ENCODE results near the gene DSCAML1. TPM values are rescaled to one million over a fixed set of nuclear protein-coding genes. Genes with fewer than 3 reads are reported as not detected.

DSCAML1 gene
- total RNA-seq, 1 experiment from 2014 or later = not detected

DNA sequence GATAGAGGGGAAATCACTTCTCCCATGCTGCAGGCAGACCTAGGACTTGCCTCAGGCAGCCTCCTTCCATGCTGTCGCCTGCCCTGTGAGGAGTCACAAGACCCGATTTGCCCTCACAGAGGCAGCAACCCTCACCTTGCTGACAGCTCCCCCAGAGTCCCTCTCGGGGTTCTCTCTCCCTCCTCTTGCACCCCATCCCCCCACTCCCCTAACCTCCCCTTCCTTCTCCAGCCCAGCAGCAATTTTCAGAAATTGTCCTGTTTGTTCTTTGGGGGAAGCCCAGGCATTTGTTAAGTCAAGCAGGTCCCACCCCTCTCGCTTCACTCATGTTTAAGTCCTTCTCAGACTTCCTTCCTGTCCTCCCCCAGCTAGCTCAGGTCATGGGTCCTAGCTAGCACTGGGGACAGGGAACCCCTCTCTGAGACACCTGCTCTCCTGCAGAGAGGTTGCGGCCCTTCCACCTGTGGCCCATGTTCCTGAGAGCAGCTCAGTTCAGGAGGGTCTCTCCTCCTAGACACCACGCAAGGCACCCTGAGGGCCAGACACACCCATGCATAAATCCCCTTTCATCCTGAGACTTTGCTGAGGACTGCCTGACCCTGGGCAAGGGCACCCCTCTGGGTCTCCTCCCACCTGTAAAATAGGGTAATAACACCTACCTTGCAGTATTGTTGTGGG is 33.8 kb upstream of the DSCAML1 start:
- DNase-seq (ENCODE audit: low spot score) = no peak

DNA sequence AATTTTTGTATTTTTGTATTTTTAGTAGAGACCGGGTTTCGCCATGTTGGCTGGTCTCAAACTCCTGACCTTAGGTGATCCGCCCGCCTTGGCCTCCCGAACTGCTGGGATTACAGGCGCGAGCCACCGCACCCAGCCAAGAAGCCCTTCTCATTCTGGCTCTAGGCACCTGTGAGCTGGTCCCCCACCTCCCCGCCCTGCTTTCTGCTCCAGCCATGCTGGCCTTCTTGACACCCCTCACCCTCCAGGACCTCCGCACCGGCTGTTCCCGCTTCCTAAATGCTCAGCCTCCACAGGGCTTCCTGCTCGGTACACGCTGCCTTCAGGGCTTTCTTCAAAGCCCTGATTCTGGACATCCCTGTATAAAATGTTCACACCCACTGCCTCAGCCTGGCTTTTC is 33.1 kb upstream of the DSCAML1 start:
- DNase-seq (ENCODE audit: low spot score) = no peak

DNA sequence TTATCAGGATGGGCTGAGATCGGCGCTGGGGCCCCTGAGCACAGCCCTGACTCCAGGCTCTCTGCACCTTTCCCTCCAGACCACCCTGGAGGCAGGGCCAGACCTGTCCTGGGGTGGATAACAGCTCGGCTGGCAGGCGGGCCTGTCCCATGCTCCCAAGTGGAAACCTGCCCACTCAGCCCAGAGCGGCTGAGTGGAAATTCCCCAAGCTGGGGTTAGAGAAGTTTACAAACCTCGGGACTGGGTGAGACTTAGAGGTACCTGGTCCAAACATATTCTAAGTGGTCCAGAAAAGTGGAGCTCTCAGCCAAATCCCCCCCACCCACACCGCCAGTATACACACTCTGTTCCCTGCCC is 32.3 kb upstream of the DSCAML1 start:
- DNase-seq (ENCODE audit: low spot score) = no peak

DNA sequence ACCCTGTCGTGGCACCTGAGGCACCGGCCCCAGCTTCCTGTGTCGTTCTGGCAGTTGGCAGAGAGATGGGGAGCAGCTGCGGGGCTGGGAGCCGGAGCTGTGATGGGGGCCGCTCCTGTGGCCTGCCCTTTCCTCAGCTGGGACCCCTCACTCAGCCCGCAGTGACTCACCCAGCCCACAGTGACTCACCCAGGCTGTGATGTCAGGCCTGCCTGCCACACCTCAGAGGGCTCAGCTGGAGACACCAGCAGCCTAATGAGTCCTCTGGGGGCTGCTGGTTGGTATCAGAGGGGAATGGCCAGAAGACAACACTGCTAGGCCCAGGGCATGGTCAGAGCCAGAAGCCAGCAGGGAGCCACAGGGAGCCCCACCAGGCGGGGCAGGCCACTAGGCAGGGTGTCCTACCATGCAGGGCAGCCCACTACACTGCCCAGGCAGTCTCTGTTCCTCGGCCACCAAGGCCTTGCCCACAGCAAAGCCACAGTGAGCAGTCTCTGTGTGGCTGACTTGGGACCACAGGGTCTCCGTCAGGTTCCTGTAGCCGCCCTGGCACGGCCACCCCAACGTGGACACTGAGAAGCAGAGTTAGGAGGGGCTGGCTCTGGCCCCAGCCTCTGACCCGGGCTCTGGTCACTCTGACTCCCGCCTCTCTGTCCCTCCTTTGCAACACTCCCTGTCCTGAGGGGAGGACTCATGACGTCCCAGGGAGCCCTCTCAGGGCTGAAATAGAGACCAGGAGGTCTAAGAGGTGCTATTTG is 31.8 kb upstream of the DSCAML1 start:
- peak; percentile 70 for DNase-seq (ENCODE audit: low spot score)

DNA sequence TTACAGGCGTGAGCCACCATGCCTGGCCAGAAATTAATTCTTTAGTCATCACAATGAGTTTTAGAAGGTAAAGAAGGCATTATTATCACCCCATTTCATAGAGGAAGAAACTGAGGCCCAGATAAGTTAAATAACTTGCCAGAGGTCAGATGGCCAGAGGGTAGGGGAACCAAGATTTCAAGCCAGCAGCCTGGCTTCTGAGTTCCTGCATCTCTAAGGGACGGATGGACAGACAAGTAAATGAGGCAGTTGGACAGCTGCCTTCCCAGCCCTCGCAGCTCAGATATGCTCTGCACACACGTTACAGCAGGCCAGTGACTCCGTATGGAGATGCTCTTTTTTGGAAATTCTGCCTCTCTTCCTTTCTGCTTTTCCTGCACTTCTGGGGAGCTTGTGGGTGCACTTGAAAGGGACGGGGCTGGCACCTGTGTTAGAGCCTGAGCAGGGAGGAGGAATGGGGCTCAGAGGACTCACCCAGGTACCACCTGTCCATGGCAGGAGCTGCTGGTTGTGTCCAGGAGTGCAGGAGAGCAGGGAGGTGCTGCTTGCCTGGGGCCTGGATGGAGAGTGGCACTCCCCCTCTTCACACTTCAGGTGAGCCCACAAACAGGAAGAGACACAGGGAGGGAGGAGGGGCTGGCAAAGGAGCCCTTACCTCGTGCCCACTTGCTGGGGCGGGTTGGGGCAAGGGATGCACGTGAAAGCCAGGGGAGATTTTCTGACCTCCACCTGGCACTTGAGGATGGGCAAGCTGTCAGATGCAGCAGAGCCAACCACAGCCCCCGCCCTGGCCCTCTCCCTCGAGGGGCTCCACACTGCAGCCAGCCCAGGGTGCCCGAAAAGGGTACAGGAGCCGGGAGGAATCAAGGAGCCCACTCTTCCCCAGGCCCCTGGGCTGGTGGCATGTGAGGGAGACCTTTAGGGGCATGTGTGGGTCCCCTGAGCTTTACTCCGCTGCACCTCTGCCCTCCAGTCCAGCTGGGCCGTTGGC is 30.8 kb upstream of the DSCAML1 start:
- no peak for DNase-seq (ENCODE audit: low spot score)

DNA sequence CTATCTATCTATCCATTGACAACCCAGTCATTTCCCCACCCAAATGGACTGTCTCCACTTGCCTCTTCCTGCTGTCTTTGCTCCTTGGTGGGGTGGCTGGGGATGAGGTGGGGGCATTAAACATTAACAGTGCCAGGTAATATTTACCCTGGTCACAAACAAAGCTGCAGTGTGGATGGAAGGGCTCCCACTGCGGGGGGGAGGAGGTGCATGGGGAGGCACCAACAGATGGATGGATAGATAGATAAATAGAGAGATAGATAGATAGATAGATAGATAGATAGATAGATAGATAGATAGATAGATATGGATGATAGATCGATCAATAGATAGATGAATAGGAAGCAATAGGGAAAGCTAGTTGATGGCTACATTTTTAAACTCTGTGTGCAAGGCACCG is 29.8 kb upstream of the DSCAML1 start:
- DNase-seq (ENCODE audit: low spot score) = no peak

DNA sequence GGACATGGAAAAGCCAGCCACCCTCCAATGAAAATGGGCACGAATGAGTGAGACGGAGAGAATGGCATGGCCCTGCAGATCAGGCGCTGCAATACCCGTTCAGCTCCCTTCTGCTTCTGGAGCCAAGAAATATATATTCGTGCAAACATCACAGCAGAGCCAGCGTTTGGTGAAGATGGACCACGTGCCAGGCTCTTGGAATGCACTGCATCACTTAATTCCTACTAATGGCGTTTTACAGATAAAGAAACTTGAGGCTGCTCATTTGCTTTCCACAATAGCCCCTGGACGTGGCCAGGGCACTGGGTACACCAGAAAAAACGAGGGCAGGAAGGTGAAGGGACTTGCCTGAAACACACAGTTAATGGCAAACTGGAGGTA is 29.2 kb upstream of the DSCAML1 start:
- DNase-seq (ENCODE audit: low spot score) = no peak

DNA sequence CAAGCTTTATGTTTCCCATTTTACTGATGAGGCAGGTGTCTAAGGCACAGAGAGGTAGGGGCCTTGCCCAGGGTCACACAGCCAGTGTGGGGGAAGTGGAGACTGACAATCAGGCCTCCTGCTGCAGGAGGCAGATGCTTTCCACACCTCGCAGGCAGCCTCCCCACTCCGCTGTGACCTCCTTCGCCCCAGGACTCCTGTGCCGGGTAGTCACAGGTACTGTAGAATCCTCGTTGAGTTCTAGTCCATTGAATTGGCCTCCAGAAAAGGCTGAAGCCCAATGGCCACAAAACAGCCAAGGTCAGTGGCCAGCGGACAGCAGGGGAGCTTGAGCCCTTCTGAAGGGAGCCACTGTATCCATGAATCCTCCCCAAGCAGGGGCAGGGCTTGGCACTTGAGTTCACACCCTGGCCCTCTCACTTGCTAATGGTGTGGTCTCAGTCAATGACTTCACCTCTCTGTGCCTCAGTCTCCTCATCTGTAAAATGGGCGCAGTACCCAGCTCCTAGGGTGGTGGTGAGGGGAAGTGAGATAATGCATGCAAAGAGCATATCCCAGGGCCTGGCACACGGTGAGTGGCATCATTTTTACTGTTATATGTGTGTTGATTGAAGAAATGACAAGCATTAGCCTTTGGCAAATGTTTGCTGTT is 28.6 kb upstream of the DSCAML1 start:
- no peak for DNase-seq (ENCODE audit: low spot score)

DNA sequence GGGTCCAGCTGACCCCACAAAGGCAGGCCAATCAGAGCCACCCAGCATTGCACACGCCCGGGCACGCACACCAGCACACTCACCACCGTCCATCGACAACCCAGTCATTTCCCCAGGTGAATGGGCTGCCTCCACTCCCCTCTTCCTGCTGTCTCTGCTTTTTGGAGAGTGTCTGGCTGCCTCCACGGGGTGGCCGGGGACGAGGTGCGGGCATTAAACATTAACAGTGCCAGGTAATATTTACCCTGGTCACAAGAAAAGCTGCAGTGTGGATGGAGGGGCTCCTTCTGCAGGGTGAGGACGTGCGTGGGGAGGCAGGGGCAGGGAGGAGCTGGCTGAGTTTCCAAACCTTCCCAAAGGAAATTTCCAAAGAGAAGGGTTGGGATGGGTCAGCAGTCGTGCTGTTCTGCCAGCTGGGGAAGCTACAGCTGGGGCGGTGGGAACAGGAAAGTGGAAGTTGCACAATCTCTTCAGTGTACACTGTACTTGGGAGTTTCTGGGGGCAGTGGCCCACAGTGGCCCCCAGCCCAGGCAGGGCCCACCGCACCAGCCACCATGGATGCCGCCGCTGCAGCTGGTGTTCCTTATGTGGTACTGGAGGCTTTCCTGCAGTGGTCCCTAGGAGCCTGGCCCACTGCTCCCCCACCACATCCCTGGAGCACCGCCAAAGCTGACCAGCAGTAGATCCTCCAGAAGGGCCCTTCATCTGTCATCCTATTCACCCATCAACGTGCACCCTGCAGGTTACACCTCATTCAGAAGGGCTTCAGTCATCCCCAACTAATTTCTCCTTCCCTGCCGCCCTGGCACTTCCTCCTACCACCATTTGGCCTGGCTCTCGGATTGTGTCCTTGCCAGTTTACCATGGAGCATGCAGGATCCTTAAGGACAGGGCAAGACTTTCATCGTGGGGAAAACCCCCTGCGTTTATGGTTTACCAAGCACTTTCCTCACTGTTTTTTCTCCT is 27.8 kb upstream of the DSCAML1 start, which contains the start of gene FXYD2:
Gene FXYD2, minus strand, starts transcription at position 174 of the 967 bp plus-strand sequence. Its CDS starts 66 bp downstream, at position 108.
- no peak for DNase-seq (ENCODE audit: low spot score)

DNA sequence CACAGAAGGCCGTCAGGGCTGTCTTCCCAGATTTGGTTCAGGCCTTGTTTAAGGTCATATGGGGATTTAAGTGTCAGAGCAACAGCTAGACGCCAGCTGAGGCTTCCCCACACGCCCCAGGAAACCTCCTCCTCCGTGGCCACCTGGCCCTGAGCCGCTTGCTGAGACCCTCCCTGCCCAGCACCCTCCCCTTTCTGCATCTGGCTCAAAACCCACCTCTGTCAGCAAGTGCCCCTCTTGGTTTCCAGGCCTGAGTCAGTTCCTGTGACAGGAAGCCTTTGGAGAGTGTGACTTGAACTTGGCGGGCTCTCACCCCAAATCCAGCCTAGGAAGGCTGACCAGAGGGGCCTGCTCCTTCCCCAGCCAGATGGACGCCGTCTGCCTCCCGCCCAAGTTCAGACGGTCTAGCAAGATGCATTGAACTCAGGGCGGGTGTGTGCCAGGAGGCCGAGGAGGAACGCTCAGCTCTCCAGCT is 27.0 kb upstream of the DSCAML1 start:
- no peak for DNase-seq (ENCODE audit: low spot score)

DNA sequence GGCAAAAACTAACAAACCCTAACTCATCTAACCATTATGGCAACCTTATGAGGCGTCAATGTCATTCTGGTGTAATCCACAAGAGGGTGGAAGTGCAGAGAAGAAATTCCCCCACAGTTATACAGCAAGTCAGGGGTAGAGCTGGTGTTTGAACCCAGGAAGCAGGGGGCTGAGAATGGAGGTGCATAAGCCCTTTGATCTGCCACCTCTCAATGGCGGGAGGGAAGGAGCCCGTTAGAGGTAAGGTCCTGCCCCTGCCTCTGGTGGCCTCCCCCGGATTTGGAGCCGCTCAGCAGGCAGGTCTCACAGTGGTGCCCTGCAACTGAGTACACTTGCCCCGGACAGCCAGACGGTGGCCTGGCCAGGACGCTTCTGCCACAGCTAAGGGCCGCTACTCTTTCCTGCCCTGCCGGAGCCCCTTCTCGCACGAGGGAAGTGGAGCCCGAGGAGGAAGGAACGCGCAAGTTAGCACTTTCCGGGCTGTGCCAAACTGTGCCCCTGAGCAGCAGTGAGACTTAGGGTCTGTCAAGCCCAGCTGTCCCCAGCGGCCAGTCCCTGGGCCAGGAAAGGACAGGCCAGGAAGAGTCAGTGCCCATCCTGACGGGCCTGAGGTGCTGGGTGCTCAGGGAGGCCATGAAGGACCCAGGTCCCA is 26.4 kb upstream of the DSCAML1 start:
- DNase-seq (ENCODE audit: low spot score) = no peak

DNA sequence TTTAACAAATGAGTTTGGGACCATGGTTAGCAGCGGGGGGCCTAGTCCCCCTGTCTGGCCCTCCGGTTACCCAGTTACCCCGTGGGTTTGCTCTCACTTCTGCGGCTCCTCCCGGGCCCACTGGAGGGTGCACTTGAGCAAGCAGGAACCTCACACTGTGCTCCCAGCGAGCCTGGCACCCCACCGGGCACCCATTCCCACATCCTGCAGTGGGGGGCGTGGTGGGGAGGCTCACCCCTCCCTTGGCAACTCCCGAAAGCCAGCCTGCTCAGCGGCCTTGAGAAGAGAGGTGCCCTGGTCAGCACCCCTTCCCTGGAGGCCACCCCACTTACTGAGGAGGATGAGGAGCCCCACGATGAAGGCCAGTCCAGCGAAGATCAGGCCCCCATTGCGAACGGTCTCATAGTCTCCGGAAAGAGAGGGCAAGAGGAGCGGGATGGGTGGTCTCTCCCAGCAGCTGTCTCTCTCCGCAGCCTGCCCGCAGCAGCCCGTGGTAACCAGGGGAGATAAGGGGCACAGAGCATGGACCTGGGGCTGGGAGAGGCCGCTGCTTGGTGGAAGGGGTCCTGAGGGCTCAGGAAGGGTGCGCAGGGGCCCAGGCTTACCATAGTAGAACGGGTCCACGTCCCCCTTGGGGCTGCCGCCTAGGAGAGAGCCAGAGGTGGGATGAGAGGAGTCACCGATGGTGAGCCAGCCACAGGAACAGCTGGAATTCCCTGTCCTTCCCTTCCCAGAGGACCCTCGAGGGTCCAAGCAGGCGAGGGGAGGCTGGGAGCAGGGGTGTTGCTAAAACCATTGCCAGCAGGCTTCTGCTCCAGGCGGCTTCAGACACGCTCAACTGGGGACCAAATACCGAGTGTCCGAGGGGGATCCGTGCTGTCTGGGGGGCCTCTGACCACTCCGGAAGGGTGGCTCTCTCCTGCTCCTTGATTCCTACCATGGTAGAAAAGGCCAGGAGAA is 25.3 kb upstream of the DSCAML1 start:
- DNase-seq (ENCODE audit: low spot score) = peak; percentile 46

DNA sequence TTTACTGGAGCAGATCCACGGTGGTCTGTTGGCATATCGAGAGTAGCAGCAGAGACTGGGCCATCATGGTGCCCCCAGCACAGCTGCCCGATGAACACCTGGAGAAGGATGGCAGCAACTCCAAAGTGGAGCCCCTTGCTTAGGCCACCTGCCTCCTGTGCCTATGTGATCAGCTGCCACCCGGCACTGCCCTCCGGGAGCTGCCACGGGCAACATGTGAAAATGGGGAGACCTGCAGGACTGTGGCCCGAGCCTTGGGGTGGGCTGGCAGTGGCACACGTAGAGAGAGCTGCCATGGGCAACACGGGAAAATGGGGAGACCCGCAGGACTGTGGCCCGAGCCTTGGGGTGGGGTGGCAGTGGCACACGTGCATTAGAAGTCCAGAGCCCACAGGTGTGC is 24.4 kb upstream of the DSCAML1 start:
- DNase-seq (ENCODE audit: low spot score) = no peak

DNA sequence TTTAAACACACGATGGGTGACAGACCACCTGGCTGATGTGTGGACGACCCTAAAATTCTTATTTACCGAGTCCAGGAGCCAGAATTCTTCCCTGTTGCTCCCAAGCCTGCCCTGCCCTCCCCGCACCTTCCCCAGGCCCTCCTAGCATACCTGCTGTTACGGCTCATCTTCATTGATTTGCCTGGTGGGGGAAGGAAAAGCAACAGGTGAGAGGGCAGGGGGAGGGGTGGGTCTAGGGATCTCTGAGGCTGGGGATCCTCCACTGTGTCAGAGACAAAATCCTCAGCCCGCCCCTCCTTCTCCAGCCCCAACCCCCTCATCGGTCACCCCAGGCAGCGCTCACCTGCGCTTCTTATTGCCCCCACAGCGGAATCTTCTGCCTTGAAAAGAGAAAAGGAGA is 23.5 kb upstream of the DSCAML1 start:
- no peak for DNase-seq (ENCODE audit: low spot score)

DNA sequence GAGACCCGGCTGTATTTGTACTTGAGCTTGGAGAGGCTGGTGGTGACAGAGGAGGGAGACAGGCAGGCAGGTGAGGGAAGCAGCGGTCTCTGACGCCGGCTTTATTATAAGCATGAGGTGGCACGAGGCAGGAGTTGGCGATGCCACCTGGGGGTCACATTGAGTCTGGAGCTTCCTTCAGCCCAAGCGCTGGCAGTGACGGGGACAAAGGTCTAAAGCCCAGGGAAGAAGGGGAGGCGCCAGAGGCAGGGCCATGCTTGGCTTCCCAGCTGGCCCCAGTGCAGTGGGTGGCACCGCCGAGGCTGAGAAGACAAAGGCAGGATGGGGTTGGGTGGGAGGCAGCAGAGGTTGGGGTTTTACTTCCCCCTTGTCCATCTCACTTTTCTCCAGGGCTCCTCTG is 23.1 kb upstream of the DSCAML1 start:
- no peak for DNase-seq (ENCODE audit: low spot score)

DNA sequence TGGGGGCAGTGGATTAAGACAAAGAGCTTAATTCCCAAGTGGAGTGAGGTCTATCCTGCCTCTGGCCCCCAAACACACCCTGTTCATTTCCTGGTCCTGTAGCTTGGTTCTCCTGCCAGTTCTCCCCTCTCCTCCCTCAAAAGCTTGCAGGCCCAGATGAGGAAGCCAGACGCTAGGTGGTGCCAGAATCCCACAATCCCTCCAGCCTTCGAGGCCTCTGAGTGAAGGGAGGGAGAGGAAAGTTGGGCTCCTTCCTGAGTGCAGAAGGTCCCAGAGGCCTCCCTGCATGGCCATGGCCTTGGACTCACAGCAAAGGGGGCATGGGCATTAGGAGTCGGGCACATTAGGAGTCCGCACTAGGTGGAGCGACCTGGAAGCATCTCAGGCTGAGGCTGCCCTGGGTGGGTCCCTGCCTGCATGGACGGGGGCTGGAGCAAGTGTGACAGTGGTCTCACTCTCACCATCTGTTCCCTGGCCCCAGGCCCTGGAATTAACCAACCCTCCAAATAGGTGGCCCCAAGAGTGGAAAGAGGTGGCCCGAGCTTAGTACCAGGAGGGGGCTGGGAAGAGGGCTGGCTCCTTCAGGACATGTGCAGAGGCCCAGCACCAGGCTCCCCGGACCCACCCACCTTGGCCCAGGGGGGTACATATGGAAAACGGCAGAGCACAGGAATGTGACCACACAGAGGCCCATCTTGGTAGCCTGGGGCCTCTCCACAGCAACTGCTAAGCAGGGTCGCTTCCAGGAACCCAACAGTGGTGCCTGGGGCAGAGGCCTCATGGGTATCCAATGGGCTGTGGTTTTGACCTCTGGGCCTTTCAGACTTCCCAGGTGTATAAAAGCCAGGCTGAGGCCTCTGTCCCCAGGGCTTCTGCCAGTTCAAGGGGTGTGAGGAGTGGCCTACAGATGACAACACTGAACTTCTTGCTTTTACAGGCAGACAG is 22.4 kb upstream of the DSCAML1 start:
- DNase-seq (ENCODE audit: low spot score) = peak; percentile 38

DNA sequence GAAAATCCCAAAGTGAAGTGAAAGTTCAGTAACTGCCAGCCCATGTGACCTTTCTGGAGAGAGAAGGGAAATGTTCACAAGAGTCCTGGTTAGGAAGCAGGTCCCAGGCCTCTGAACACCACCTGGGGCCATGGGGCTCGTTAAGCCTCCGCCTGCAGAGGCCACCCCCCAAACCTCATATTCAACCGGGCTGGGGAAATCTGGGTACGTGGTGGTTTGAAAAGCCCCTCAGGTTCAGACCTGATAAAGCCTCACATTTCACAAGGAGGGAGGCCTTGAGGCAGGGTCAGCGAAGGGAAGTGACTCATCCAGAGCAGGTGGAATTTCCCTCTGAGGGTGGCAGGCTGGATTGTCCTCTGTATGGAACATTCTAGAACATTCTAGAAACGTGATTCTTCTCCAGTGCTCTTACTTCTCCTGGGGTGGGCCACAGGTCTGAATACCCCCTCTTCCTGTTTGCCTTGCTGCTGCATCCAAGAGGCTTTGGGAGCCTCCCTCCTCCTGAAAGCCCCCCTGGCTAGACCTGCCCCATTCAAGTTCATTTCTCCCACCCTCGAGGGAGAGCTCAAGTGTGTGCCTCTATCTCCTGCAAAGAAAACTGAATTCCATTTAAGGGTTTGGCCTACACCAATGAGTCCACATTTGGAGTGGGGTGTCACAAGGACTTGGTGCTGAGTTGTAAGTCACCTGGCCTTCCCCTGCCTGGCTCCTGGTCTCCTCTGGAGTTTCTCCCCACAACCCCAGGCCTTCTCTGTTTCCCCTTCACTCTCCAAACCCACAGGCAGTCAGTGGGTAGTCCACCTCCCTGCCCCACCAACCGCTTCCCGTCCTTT is 21.2 kb upstream of the DSCAML1 start:
- peak; percentile 45 for DNase-seq (ENCODE audit: low spot score)

Measured in A172 (cell line).